DMS114 treated with DMSO at 0.1 percent for 48 hours (cell line): ENCODE measurements around the gene DHCR7.

Experiments
- DNase-seq: peaks from one replicate; lab custom pipeline; 2025; ENCODE audit not compliant: unreplicated experiment; lab: John Stamatoyannopoulos, UW

The DHCR7 gene, protein sequence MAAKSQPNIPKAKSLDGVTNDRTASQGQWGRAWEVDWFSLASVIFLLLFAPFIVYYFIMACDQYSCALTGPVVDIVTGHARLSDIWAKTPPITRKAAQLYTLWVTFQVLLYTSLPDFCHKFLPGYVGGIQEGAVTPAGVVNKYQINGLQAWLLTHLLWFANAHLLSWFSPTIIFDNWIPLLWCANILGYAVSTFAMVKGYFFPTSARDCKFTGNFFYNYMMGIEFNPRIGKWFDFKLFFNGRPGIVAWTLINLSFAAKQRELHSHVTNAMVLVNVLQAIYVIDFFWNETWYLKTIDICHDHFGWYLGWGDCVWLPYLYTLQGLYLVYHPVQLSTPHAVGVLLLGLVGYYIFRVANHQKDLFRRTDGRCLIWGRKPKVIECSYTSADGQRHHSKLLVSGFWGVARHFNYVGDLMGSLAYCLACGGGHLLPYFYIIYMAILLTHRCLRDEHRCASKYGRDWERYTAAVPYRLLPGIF

DNA sequence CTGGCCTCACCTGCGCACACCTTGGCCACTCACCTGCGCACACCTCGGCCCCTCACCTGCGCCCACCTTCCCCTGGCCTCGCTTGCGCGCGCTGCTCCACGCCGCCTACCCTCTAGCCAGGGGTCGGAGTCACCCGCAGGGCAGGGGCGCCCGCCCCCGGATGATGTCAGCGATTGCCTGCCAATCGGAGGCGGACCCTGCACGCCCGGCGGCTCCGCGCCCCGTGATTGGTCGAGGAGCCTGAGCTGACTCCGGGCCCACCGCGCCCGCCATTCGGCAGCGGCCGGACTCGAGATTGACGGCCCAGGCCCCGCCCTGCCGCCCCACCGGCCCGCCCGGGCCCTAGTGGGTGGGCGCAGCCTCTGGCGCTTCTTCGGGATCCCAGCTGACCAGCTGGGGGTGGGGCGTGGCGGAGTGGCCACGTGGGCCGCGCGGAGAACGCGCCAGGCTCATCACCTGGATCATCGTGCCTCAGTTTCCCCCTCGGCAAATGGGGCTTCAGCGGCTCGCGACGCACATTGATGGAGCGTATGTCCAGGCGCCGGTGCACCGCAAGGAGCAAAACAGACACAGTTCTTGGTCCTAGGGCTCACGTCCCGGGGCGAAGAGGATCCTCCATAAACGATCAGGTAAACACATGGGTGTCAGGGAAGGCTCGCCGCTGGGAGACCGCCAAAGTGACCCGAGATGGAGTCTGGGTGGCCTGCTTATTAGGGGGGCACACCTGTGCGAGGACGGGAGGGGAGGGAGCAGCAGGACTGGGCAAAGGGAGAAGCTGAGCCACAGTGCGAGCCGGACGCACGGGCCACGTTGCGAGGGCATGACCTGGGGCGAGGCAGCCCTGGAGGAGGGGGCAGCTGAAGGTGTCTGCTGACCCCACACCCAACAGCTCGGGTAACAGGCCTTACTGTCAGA is at the start of gene DHCR7:
DHCR7 (minus strand) TSS at position 137 of the 915 bp plus-strand sequence. CDS start 3,441 bp downstream, outside the sequence.
- DNase-seq: peak; percentile 56

DNA sequence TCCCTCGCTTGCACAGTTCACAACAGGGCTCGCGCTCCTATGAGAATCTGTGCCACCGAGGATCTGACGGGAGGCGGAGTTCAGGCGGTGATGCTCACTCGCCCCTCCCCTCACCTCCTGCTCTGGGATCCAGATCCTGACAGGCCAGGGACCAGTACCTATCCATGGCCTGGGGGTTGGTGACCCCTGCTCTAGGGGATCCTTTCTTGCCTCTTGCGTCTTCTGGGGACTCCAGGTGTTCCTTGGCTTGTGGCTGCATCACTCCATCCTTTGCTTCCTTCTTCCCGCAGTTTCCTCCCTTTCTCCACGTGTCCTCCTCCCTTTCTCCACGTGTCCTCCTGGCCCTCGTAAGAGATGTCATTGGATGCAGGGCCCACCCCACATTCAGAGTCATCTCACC is 48.2 kb upstream of the DHCR7 start:
- no peak for DNase-seq

DNA sequence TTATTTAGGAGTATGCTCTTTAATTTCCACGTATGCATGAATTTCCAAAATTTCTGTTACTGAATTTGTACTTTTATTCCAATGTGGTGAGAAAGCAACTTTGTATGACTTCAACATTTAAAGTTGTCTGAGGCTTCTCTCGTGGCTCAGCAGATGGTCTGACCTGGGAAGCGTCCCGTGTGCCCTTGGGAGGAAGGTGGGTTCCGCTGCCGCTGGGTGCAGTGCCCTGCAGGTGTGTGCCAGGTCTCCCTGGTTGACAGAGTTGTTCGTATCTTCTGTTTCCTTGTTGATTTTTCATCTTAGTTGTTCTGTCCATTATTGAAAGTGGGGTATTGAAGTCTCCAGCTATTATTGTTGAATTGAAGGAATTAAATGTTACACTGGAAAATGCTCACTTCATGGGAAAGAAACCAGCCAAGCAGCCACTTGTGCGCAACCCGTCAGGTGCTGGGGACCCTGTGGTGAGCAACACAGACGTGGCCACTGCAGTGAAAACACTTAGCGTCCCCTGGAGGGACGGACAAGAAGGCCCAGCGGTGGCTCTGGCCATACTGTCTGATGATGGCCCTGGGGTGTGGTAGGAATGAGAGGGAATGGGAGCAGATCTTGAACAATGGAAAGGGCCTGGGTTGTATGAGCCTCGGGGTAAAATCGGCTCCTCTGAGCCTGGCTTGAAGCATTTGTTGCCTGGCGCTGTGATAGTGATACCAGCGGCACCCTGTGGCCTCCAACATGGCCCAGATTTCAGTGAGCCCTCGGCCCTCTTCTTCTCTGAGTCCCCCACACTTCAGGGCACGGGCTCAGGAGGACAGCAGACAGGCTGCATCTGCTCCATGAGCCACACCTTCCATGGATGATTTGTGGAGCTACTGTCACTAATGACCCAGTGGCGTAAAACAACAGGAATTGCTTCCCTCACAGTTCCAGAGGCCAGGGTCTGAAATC is 47.4 kb upstream of the DHCR7 start:
- no peak for DNase-seq

DNA sequence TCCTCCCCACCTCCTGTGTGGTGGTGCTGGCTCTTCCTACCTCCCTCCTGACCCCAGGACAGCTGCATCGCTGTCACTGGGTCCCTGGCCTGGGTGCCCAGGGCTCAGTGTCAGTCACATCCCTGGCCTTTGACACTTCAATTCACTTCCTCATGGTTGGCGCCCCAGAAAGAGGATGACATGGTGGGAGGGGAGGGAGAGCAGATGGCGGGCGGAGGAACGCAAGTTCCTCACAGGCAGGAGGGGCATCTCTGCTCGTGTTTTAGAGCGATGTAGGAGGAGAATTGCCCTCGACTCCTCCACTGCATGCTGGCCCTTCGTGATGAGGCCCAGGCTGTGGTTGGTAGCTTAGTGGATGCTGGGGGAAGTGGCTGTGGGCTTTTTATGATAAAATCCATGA is 43.7 kb upstream of the DHCR7 start:
- no peak for DNase-seq

DNA sequence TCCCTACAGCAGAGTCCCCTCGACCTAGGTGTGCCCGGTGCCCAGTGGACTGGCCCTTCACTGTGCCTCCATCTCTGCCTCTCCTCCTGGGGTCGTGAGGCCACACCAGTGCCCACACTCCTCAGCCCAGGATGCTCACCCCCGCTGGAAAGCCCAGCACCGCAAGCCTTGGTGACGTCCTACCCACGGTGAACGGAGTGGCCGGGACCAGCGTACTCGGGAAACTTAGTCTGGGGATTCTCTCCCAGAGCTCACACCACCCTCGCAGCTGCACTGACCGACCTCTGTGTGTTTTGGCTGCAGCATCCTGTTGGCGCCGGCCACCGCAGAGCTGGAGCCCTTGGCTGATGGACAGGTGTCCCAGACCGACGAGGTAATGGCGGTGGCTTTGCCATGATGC is 43.3 kb upstream of the DHCR7 start:
- no peak for DNase-seq

DNA sequence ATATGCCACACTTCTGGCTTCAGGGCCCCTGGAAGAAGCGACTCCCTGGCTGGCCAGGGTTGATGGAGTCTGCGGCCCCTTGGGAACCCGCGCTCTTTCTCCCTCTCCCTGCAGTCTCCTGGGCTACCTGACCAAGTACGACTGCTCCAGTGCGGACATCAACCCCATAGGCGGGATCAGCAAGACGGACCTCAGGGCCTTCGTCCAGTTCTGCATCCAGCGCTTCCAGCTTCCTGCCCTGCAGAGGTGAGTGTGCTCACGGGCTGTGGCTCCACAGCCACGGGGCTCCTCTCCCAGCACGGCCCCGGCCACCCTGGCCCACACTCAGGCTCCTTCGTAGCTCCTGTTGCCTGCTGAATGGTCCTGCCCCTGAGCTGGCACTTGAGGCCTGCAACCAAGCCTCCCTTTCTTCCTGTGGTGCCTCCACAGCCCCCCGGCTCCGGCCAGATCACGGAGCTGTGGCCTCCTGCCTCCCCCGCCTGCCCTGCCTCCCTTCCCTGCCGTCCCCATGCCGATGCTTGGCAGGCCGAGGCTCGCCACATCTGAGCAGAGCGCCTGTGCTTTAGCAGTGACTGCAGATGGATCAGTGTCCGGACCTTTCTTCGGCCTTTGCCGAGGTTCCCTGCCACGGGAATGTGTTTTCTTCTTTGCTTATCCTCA is 42.7 kb upstream of the DHCR7 start:
- DNase-seq: no peak

DNA sequence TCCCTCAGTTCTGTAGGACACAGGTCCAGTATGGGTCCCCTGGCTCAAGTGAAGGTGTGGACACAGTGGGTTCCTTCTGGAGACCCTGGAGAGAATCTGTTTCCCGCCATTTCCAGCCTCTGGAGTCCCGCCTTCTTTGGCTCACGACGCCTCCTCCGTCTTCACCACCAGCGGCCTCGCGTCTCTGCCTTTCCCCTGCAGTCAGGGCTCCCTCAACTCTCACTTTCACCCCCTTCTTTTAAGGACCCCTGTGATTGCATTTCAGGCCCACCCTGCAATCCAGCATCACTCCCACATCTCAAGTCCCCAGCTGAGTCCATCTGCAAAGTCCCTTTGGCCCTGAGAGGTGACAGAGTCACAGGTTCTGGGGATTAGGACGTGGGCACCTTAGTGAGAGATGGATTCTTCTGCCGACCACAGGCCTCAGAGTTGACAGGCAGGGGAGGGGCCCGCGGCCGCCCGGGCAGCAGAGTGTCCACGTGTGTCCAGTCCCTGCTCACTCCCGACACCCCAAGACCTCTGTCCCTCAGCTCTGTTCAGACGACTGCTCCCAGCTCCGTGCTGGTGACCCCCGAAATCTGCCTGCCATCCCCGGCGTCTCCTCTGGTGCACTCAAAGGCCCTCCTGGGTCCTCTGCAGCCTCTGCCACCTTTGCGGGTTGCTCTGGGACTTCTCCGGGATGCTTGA is 42.0 kb upstream of the DHCR7 start:
- DNase-seq: no peak

DNA sequence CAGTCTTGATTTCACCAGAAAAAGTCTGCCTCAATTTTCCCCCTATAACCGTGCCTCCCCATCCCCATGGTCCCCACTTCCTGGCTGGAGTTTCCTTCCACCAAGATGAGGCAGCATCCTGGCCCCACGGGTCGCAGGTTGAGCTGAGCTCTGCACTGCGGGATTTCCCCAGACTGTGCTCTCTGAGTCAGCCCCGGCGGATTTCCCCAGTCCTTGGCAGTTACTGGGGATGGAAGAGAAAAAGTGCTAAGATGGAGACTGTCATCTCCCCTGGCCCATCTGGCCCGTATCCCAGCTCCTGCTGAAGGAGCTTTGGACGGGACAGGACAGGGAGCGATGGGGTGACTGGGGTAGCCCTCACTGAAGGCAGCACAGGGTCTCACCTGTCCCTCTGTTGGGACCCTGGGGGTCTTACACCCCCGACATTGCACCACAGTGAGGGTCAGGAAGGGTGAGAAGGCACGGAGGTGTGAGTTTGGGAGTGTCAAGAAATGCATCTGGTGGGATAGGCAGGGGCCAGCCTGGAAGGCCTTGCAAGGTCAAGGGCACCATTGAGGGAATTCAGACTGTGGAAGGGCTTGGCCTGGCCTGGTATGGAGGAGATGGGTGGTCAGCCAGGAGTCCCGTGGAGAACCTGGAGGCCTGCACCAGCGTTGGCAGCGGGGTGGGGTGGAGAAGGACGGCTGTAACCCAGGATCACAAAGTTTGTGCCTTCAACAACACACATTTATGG is 41.3 kb upstream of the DHCR7 start:
- DNase-seq: no peak

DNA sequence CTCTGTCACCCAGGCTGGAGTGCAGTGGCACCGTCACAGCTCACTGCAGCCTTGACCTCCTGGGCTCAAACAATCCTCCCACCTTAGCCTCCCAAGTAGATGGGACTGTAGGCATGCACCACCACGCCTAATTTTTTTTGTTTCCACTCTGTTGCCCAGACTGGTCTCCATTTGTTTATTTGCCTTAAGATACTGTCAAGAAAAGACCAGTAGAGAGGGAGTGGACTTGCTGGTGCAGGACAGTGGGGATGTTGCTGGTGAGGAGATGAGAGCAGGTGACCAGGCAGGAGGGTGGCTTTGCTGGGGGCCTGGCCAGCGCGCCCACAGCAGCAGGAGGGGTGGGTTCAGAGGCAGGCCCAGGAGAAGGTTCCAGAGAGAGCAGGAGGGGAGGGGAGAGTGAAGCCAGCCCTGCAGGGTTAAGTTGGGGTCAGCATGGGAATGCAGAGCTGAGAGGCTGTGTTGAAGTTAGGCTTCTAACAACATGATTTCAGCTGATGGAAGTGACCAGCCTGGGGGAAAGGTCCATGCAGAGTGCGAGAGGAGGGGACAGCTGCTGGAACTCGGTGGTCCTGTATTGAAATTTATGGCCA is 40.6 kb upstream of the DHCR7 start:
- no peak for DNase-seq

DNA sequence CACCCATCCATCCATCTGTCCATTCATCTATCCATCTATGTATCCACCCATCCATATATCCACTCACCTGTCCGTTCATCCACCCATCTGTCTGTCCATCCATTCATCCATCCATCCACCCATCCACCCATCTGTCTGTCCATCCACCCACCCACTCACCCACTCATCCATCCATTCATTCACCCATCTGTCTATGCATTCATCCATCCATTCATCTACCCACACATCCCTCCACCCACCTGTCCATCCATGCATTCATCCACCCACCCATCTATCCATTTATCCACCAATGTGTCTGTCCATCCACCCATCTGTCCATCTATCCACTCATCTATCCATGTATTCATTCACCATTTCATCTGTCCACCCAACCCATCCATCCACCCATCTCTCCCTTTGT is 38.1 kb upstream of the DHCR7 start:
- no peak for DNase-seq

DNA sequence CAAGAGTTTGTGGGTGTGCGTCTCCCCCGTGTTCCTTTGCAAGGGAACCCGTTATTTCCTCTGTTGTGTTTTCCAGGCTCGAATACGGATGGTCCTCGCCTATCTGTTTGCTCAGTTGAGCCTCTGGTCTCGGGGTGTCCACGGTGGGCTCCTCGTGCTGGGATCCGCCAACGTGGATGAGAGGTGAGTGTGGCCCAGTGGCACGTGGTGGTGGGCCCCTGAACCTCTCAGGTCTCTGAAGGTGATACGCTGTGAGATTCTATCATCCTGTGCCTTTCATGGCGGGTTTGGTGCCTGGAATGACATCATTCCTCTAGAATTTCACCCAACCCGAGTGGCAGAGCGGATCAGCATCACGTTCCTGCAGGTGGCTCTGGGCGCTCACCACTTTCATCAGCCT is 37.3 kb upstream of the DHCR7 start:
- DNase-seq: no peak

DNA sequence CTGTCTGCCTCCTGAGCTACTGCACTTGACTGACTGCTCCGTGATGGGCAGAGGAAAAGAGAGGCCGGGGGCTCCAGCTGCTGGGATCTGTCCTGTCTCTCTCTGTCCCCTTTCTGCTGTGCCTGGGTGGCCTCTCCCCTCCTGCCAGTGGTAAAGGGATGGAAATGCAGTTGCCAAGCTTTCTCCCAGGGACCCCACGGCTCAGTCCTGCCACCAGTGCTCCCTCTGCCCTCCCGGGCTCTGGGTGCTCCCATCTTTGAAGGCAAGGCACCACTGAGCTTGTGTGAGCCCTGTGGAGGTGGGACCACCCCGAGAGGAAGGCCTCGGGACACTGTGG is 36.8 kb upstream of the DHCR7 start:
- no peak for DNase-seq

DNA sequence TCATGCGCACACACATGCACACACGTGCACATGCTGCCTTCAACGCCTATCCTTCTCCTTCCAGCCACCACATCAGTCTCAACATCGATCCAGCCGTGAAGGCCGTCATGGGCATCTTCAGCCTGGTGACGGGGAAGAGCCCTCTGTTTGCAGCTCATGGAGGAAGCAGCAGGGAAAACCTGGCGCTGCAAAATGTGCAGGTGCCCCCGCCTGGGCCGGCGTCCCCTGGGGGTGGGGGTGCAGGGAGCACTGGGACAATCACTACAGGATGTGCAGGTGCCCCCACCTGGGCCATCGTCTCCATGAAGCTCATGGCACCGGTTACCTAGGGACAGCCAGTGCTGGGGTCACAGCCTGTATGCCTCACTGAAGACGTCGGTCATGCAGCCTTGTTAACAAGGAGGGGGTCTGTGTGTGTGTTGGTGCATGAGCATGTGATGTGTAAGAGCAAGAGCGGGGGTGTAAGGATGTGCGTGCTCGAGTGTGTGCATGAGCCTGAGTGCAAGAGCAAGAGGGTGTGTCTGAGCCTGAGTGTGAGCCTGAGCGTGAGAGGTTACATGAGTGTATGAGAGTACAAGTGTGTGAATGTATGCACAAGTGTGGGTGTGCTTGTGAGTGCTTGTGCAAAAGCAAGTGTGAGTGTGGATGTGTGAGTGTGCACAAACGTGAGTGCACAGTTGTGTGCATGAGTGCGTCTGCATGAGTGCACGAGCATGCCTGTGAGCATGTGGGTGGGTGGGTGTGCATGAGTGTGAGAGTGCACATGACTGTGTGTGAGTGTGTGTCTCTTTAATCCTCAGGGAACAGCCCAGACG is 36.3 kb upstream of the DHCR7 start:
- DNase-seq: no peak

DNA sequence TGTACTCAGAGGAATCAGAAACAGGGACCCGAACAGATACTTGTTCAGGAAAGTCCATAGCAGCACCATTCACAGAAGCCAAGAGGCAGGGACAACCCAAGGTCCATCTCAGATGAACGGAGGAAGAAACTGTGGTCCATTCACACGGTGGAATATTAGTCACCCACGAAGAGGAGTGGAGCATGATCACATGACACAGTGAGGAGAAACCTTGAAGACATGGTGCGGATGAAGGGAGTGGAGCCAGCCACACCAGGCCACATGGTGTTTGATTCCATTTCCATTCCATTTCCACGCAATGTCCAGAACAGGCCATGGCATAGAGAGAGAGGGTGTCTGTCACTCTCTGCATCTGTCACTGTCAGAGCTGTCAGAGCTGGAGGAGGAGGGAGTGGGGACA is 35.5 kb upstream of the DHCR7 start:
- no peak for DNase-seq

DNA sequence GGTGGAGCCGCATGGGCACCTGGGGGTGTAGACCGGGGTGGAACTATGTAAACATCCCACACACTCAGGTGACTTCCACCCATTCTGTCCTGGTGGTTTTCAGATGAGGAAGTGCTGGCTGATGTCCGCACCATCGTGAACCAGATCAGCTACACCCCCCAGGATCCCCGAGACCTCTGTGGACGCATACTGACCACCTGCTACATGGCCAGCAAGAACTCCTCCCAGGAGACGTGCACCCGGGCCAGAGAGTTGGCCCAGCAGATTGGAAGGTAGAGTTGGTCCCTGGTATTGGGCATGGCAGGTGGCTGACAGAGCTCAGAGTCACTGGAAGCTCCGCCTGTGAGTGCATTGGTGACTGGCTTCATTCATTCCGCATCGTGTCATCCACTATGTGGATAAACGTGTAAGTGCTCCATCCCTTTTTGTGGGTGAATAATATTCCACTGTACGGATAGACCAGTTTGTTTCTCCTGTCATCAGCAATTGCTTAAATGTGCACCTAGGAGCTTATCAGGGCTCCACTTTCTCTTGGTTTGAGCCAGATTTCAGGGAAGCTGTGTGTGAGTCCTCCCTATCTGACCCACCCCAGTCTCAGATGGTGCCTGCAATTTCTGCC is 34.7 kb upstream of the DHCR7 start:
- DNase-seq: no peak

DNA sequence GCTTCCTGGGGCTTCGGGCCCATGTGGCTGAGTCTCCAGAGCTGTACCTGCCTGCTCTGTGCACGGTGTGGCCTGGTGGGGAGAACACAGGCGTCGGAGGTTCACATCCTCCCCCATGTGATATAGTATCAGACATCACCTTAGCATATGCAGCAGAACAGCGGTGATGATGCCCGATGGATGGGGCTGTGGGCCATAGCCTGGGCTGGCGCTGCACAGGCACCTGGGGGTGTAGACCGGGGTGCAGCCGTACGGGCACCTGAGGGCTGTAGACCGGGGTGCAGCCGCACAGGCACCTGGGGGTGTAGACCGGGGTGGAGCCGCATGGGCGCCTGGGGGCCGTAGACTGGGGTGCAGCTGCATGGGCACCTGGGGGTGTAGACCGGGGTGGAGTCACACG is 34.0 kb upstream of the DHCR7 start:
- no peak for DNase-seq

DNA sequence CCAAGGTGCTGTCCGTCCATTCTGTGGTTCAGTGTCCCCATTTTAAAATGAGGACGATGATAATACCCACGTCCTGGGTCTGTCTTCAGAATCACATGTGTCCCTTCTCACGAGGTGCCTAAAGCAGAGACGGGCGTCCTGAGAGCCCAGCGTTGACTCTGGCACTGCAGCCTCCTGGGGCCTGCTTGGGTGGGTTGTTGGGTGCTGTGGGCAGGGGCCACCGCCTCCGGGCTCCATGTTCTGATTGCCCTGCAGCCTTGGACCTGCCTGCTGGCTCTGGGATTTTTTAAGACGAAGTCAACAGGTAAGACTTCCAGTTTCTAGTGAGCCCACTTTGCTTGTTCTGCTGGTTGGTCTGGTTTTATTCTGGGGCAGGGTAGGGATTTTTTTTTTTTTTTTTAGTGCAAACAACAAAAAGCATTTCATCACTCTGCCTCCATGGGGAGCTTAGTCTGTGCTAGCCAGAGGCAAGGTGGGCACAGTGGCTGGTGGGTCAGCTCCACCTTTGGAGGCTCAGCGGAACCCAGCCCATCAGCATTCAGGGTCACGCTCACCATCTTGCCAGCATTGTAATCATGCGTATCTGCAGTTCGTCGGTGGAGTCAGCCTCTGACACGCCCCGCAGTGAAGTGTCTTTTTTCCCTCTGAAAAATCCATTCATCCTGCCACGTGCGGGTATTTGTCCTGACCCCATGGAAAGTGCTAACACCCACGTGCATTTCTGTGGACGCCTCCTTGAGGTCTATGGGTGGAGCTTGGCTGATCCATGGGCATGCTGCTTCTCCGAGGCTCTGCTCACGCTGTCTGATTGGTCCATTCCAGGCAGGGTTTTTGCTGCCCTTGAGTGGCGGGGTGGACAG is 33.1 kb upstream of the DHCR7 start:
- DNase-seq: no peak
